Amniotic stem cell (primary cell): ENCODE measurements around the gene PGGHG.

ENCODE experiments used
- DNase-seq: peaks from one replicate; lab custom pipeline; 2025; lab: John Stamatoyannopoulos, UW

The PGGHG gene

DNA sequence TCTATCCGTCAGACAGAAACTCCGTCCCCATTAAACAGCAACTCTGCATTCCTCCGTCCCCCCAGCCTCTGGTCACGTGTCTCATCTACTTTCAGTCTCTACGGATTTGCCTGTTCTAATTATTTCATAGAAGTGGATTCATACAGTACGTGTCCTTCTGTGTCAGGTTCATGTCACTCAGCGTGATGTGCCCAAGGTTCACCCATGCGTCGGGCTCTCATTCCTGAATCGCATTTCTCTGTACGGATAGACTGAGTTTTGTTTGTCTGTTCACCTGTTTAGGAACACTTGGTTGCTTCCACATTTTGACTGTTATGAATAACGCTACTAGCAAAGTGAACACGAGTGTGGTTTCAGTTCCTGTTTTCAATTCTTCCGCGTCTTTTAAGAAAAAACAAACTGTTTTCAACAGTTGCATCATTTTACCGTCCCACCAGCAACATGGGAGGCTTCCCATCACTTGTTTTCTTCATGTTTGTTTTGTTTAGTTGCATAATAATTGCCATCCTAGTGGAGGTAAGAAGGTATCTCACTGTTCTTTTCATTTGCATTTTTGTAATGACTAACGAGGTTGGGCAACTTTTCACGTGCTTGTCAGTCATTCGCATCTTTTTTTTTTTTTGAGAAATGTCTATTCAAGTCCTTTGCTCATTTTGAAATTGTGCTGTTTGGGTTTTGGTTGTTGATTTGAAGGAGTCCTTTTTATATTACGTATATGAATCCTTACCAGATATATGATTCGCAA is 19.6 kb upstream of the PGGHG start:
- no peak for DNase-seq

DNA sequence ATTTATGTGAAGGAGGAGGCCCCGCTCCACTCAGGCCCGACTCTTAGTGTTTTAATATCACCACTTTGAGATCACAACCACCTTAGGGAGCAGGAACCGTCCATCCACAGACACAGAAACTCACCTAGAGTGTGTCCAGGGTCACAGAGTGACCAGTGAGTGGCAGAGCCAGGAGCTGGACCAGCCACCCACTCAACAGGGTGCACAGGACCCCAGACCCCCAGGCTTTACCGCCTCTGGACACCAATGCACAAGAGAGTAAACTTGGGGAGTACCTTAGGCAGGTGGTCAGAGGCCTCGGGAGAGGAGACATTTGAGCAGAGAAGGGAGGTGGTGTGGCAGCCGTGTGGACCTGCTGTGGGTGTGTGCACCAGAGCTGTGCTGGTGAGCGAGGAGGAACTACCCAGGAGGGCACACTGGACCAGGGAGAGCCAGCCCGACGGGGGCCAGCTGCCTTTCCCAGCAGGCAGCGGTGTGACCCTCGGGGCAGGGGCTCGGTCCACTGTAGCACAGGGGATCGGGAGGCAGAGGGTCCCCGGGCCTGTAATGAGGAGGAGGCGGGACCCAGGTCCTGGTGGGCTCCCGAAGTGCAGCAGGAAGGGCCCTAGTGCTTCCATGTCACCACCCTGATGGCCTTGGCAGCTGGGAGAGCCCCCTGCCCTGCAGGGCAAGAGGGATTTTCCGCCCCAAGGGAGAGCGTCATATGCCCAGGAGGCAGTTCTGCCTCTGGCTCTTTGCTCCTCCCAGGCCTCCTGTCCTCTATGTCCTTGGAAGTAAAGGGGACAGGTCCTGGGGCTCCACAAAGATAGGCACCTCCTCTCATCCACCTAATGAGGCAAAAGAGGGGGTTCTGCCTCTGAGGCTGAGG is 18.2 kb upstream of the PGGHG start:
- no peak for DNase-seq

DNA sequence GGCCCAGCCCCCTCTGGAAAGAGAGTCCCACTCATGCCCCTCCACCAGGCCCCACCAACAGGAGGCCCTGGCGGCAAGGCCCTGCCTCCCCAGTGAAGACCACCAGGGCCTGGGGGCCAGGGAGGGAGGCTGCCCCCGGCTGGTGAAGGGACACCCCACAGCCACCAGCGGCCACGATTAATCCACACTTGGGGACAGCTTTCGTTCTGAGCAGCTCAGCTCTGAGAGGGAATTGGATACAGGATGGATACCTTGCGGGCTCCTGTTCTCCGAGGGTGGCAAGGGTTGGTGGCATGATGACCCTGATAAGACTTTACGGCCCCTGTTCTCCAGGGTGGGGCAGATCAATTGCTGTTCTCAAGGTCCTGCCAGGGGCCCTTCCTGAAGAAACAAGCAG is 17.6 kb upstream of the PGGHG start:
- DNase-seq: no peak

DNA sequence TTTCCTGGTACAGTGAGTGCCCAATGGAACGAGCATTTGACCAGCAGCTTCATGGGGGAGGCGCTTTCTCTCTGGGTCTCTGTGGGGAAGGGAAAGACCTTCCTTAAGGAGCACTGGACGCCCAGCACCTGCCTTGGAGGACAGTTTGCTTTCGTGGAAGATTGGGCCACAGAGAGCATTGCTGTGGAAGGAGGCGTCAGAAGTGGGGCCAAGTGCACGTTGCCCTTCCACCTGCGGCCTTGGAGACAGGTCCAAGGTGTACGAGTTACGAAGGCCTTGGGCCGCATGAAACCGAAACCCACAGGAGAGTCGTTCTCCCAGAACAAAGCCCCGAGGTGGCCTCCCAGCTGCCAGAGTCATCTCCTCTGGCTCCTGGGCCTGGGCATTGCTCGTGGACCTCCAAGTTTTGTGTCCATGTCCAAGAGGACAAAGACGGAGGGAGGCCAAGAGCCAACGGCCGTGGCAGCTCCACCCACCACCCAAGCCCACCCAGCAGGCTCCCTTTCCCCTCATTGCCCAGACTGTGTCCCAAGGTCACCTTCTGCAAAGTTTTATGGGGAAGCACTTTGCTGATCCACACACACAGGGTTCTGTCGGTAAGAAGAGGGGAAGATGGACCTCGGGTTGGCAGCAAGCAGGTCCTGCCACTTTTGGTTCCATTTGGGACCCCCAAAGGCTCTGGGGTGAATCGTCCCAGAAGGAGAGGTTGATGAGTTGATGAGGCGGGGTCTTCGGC is 16.6 kb upstream of the PGGHG start:
- no peak for DNase-seq

DNA sequence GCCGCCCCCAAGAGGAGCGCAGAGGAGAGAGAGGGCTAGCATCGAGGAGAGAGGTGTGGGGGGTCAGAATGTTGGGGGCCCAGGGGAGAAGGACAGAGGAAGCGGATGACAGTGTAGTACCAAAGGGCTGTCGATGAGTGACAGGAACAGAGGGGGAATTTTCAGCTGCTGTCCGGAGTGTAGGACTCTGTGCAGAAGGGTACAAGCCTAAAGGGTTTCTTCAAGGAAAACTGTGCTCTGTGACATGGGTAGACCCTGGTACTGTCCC is 16.1 kb upstream of the PGGHG start:
- DNase-seq: no peak

DNA sequence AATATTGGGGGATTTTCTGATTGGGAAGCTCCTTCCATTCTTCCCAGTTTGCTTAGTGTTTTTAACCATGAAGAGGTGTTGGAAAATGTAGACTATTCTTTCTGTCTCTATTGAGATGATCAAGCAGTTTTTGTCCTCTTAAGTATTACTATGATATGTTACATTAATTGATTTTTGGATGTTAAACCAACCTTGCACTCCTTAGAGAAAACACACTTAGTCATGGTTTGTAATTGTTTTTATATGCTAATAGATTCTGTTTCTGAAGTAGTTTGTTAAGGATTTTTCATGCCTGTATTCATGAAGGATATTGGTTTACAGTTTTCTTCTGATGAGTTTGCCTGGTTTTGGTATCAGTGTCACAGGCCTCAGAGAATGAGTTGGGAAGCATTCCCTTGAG is 12.7 kb upstream of the PGGHG start:
- DNase-seq: no peak

DNA sequence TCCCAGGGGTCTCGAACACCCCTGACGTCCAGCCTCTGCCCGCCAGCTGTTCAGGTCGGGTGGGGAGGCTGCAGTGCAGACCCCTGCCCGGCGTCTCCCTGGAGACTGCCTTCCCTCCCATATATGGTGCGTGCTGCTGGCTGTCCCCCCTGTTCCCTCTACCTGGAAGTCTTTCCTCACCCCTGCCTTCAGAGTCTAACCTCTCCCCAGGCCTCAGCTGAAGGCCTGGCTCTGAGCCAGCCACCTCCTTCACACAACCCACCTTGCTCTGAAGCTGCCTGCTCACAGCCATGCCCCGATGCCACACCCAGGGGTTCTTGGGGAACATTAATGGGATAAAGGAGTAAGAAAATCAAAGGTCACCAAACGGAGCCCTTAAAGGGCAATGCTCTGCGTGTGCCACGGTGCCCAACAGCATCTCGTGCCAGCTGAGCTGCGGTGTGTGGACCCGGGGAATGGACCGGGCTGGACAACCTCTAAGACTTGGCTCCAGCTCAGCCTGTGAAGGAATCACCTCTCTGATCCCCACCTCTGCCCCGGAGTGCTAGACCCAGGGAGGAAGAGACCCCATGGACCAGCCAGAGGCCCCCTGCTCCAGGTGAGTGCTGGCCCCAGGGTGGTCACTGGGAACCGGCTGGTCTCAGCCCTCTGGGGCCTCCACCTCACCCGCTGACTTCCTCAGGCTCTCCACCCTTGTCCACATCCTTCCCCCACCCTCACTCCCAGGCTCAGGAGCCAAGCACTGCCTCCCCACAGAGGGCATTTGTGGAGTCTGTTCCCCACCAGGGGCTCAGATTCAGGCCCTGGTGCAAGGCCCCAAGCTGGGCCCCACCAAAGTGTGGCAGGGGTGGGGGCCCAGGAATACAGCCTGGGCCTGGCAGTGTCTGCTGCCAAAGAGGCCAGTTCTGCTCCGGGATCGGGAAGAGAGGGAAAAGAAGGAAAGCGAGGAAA is 10.7 kb upstream of the PGGHG start, which contains the start of gene NLRP6:
Gene NLRP6 (plus strand): TSS at position 407 of the 951 bp plus-strand sequence. CDS start 163 bp downstream, at position 570.
- DNase-seq: no peak

DNA sequence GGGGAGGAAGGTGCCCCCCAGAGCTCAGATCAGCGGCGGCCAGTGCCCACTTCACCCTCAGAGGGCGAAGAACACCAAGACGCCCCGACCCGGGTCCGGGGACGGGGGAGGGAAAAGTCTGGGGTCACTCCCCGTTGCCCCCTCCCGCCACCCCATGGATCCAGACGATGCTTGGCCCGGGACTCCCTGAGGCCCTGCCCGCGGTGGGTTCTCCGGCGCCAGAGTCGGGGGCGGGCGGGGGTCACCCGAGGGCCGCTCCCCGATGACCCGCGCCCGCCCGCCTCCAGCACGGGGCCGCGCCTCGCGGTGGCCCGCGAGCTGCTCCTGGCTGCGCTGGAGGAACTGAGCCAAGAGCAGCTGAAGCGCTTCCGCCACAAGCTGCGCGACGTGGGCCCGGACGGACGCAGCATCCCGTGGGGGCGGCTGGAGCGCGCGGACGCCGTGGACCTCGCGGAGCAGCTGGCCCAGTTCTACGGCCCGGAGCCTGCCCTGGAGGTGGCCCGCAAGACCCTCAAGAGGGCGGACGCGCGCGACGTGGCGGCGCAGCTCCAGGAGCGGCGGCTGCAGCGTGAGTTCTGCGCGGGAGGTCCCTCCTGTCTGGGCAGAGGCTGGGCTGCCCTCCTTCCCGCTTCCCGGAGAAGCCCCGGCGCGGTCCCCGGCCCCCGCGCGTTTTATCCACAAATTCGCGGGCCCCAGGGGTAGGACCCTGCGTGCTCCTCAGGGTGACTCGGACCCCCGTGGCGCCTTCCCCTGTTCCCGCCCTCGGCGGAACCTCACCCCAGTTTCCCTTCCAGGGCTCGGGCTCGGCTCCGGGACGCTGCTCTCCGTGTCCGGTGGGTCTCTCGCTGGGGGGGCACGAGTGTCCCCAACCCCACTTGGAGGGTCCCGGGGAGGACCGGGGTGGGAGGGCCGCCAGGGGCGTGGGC is 9.6 kb upstream of the PGGHG start:
- DNase-seq: no peak

DNA sequence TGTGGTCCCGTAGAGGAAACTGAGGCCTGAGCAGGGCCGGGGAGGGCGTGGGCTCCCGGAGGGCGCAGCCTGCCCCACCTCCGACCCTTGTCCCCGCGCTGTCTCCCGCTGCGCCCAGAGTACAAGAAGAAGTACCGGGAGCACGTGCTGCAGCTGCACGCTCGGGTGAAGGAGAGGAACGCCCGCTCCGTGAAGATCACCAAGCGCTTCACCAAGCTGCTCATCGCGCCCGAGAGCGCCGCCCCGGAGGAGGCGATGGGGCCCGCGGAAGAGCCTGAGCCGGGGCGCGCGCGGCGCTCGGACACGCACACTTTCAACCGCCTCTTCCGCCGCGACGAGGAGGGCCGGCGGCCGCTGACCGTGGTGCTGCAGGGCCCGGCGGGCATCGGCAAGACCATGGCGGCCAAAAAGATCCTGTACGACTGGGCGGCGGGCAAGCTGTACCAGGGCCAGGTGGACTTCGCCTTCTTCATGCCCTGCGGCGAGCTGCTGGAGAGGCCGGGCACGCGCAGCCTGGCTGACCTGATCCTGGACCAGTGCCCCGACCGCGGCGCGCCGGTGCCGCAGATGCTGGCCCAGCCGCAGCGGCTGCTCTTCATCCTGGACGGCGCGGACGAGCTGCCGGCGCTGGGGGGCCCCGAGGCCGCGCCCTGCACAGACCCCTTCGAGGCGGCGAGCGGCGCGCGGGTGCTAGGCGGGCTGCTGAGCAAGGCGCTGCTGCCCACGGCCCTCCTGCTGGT is 8.8 kb upstream of the PGGHG start:
- DNase-seq: no peak

DNA sequence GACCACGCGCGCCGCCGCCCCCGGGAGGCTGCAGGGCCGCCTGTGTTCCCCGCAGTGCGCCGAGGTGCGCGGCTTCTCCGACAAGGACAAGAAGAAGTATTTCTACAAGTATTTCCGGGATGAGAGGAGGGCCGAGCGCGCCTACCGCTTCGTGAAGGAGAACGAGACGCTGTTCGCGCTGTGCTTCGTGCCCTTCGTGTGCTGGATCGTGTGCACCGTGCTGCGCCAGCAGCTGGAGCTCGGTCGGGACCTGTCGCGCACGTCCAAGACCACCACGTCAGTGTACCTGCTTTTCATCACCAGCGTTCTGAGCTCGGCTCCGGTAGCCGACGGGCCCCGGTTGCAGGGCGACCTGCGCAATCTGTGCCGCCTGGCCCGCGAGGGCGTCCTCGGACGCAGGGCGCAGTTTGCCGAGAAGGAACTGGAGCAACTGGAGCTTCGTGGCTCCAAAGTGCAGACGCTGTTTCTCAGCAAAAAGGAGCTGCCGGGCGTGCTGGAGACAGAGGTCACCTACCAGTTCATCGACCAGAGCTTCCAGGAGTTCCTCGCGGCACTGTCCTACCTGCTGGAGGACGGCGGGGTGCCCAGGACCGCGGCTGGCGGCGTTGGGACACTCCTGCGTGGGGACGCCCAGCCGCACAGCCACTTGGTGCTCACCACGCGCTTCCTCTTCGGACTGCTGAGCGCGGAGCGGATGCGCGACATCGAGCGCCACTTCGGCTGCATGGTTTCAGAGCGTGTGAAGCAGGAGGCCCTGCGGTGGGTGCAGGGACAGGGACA is 8.0 kb upstream of the PGGHG start:
- no peak for DNase-seq

DNA sequence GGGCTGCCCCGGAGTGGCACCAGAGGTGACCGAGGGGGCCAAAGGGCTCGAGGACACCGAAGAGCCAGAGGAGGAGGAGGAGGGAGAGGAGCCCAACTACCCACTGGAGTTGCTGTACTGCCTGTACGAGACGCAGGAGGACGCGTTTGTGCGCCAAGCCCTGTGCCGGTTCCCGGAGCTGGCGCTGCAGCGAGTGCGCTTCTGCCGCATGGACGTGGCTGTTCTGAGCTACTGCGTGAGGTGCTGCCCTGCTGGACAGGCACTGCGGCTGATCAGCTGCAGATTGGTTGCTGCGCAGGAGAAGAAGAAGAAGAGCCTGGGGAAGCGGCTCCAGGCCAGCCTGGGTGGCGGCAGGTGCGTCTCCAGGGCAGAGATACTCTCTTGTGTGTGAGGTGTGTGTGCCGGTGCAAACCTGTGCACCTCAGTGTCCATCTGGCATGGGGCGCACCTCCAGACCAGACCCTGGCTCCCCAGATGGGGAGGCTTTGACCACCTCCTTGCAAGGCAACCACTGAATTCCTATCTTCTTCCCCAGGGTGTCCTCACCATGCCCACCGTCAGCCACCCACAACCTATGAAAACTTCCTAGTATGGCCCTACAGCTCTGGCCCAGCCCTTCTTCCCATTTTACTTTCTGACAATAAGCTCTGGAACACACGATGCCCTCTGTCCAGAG is 7.3 kb upstream of the PGGHG start:
- no peak for DNase-seq

DNA sequence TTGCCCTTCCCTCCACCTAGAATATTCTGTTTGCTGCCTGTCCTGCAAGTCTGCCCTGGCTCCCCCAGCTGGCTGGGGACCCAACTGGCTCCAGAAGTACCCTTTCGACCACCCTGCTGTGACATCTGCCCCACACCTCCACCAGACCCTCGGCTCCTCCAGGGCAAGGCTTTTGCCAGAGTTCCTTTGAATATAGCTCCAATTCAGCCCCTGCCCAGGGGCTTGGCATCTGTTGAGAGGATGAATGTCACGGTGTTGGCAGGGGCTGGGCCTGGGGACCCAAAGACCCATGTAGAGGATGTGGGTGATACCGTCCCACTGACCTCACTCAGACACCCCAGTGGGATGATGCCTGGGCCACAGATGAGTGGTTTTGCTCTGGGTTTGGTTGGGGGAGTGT is 6.8 kb upstream of the PGGHG start:
- DNase-seq: no peak

DNA sequence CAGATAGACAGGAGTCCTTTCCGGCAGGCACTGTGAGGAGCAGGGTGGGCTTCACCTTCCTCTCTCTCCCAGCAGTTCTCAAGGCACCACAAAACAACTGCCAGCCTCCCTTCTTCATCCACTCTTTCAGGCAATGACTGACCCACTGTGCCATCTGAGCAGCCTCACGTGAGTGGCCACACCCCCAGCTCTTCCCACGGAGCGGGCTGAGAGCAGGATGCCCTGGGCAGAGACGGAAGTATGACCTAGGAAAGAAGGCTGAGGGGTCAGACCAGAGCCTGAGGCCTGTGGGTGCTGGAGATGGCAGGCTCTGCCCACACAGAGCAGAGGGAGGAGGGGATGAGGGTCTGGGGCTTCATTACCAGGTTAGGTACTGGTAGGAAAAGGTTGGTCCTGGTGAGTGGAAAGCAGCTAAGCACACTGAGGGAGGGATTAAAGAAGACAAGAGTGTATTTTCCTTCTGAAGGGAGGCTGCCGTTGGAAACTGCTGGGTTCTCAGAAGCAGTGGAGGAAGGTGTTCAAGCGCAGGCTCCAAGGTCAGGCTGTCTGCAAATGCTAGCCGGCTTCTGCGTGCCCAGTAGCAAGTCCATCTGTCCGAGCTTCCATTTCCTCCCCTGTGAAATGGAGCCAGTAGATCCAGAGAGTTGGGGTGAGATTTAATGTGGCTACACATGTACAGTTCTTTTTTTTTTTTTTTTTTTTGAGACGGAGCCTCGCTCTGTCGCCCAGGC is 6.1 kb upstream of the PGGHG start:
- DNase-seq: no peak

DNA sequence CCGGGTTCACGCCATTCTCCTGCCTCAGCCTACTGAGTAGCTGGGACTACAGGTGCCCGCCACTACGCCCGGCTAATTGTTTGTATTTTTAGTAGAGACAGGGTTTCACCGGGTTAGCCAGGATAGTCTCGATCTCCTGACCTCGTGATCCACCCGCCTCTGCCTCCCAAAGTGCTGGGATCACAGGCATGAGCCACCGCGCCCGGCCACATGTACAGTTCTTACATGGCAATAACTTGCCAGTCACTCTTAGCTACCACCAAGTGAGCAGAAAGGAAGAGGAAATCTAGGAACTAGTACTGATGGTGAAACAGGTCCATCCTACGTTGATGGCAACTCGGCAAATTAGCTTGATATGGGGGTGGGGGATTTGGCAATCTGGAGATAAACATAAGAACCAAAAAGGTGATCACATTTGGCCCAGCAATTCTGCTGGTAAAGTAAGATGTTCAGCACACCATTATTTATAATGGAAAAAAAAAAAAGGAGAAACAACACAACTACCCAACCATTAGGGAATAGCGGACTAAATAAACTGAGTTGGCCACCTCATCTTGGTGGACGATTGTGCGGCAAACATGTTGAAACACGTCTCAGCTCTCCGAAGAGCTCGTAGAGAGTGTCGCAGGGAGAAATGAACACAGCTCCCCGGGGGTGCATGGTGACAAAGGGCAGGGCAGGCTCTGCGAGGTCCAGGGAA is 5.4 kb upstream of the PGGHG start:
- DNase-seq: no peak

DNA sequence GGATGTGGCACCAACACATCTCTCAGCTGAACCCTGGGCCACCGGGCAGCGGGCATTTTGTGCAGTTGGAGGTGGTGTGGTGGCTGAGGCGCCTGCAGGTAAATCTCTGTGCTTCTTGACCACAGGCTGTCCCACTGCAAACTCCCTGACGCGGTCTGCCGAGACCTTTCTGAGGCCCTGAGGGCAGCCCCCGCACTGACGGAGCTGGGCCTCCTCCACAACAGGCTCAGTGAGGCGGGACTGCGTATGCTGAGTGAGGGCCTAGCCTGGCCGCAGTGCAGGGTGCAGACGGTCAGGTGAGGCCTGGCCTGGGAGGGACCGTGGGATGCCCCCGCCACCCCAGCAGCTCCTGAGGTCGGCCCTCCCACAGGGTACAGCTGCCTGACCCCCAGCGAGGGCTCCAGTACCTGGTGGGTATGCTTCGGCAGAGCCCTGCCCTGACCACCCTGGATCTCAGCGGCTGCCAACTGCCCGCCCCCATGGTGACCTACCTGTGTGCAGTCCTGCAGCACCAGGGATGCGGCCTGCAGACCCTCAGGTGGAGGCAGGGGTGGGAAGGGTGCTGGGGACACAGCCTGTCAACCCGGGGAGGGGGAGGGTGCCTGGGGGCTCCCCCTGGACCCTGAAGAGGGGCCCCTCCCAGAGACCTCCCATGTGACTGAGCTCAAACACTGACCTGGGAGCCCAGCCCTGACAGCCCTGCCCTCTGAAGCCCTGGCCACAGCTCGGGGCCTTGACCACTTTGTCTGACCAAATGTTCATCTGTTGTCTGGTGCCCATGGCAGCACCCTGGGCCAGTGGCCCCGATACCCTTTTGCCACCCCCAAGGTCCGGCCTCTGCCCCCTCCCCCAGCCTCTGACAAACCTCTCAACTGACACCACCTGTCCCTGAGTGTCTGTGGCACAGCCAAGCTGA is 4.6 kb upstream of the PGGHG start:
- DNase-seq: no peak
